Stimulated activated memory B cell treated with anti-CD40 and anti-IgM and Interleukin-4, amounts not matched to agents 10 μg/mL and 1 μg/mL and 100 μg/mL, for 72 hours (primary cell): ENCODE data around the gene MPHOSPH6.
"Not testable (repeated sequence)": the region's sequence is repeated elsewhere in the genome, so short reads cannot be mapped to it uniquely, and the experiment has no call there.

Source experiments
- ATAC-seq: fragments of 150-1000 bp; cut with Tn5 transposase; 2 replicates; pipeline ENCODE4 v1.10.0; 2021
- H3K27ac Mint-ChIP-seq: one replicate; pipeline ENCODE4 v1.8.0; 2022; ENCODE audit warnings: mild to moderate bottlenecking, mixed read lengths
- H3K27me3 Mint-ChIP-seq: one replicate; pipeline ENCODE4 v1.8.0; 2022; ENCODE audit warnings: mixed read lengths
- H3K36me3 Mint-ChIP-seq: one replicate; pipeline ENCODE4 v1.8.0; 2022; ENCODE audit warnings: mixed read lengths
- H3K4me1 Mint-ChIP-seq: one replicate; pipeline ENCODE4 v1.8.0; 2022; ENCODE audit warnings: mixed read lengths
- H3K4me3 Mint-ChIP-seq: one replicate; pipeline ENCODE4 v1.8.0; 2022; ENCODE audit warnings: mild to moderate bottlenecking, moderate library complexity, mixed read lengths
- H3K9me3 Mint-ChIP-seq: one replicate; pipeline ENCODE4 v1.8.0; 2022; ENCODE audit warnings: mixed read lengths

The MPHOSPH6 gene

GRCh38 chr16:82113741-82114140 is 56.3 kb downstream of the MPHOSPH6 start:
- Mint-ChIP-seq H3K27ac (no peak overlapping the region), H3K36me3 (no peaks in the 10 kb centered on the region), H3K9me3 (peaks cover 2% of the 10 kb centered on the region), H3K4me3 (no peak overlapping the region), H3K27me3 (peaks cover 28% of the 10 kb centered on the region), H3K4me1 (no peaks in the 10 kb centered on the region)
- no peak for ATAC-seq

GRCh38 chr16:82111944-82112343 is 58.1 kb downstream of the MPHOSPH6 start:
- no peak for ATAC-seq
- Mint-ChIP-seq H3K36me3 (no peaks in the 10 kb centered on the region), H3K4me1 (no peaks in the 10 kb centered on the region), H3K4me3 (no peak overlapping the region), H3K27ac (no peak overlapping the region), H3K9me3 (peaks cover 2% of the 10 kb centered on the region), H3K27me3 (peaks cover 40% of the 10 kb centered on the region)

GRCh38 chr16:82109266-82109665 is 60.8 kb downstream of the MPHOSPH6 start:
- H3K4me3 Mint-ChIP-seq, H3K4me1 Mint-ChIP-seq, ATAC-seq, H3K36me3 Mint-ChIP-seq, H3K9me3 Mint-ChIP-seq, H3K27ac Mint-ChIP-seq: not testable (repeated sequence)
- H3K27me3 Mint-ChIP-seq, result peaks cover 37% of the 10 kb centered on the region

- no peak overlapping the region for H3K27ac Mint-ChIP-seq
- H3K36me3 Mint-ChIP-seq, result no peaks in the 10 kb centered on the region
- H3K4me3 Mint-ChIP-seq, result no peak overlapping the region
- H3K9me3 Mint-ChIP-seq, result peaks cover 2% of the 10 kb centered on the region
- H3K27me3 Mint-ChIP-seq, result peaks cover 32% of the 10 kb centered on the region
- no peak for ATAC-seq
- H3K4me1 Mint-ChIP-seq, result no peaks in the 10 kb centered on the region
Observed at GRCh38 chr16:82108774-82109173, 61.2 kb downstream of the MPHOSPH6 start.

- no peaks in the 10 kb centered on the region for H3K9me3 Mint-ChIP-seq
- H3K4me3 Mint-ChIP-seq, result no peak overlapping the region
- no peak overlapping the region for H3K27ac Mint-ChIP-seq
- no peaks in the 10 kb centered on the region for H3K4me1 Mint-ChIP-seq
- H3K27me3 Mint-ChIP-seq, result peaks cover 25% of the 10 kb centered on the region
- no peak for ATAC-seq
- no peaks in the 10 kb centered on the region for H3K36me3 Mint-ChIP-seq
Observed at GRCh38 chr16:82108100-82108499, 61.9 kb downstream of the MPHOSPH6 start.

GRCh38 chr16:82105107-82105506 is 64.9 kb downstream of the MPHOSPH6 start:
- no peak for ATAC-seq
- Mint-ChIP-seq H3K9me3 (no peaks in the 10 kb centered on the region), H3K36me3 (no peaks in the 10 kb centered on the region), H3K4me3 (no peak overlapping the region), H3K4me1 (no peaks in the 10 kb centered on the region), H3K27me3 (peaks cover 24% of the 10 kb centered on the region), H3K27ac (no peak overlapping the region)
